Measurements from ENCODE around the gene NR1D2.

DNA sequence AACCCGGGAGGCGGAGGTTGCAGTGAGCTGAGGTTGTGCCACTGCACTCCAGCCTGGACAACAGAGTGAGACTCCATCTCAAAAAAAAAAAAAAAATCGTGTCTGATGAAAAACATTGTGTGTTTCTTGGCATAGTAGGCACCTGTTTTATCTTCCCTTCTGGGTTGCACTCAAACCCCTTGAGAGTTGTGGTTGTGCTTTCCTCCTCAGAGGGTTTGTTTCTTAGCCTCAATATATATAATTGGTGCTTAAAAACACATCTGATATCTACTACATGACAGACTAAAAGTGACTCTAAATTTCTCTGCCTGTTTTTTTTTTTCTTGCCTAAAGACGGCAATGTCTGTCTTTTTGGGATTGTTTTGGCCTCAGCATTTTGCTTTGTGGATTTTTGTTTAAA lies 7.6 kb downstream of the NR1D2 start:
- TF ChIP-seq, protein P1, sequence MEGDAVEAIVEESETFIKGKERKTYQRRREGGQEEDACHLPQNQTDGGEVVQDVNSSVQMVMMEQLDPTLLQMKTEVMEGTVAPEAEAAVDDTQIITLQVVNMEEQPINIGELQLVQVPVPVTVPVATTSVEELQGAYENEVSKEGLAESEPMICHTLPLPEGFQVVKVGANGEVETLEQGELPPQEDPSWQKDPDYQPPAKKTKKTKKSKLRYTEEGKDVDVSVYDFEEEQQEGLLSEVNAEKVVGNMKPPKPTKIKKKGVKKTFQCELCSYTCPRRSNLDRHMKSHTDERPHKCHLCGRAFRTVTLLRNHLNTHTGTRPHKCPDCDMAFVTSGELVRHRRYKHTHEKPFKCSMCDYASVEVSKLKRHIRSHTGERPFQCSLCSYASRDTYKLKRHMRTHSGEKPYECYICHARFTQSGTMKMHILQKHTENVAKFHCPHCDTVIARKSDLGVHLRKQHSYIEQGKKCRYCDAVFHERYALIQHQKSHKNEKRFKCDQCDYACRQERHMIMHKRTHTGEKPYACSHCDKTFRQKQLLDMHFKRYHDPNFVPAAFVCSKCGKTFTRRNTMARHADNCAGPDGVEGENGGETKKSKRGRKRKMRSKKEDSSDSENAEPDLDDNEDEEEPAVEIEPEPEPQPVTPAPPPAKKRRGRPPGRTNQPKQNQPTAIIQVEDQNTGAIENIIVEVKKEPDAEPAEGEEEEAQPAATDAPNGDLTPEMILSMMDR (conservative IDR thresholded peaks at IDR 0.05; ENCODE audit: low read length) = no peak
- no peak for TF ChIP-seq EZH2phosphoT487 (IDR thresholded peaks at IDR 0.05; ENCODE audit: borderline replicate concordance, low read depth, low read length)

Data from OCI-LY7 (cell line).